GM18870 (cell line): ENCODE results near the gene APOA1.

ENCODE experiments used
- ATAC-seq: cut with Tn5 transposase; IDR thresholded peaks from one replicate; pipeline ENCODE4 v1.9.1; 2021; ENCODE audit warnings: moderate library complexity; ENCODE audit not compliant: unreplicated experiment

The APOA1 gene

DNA sequence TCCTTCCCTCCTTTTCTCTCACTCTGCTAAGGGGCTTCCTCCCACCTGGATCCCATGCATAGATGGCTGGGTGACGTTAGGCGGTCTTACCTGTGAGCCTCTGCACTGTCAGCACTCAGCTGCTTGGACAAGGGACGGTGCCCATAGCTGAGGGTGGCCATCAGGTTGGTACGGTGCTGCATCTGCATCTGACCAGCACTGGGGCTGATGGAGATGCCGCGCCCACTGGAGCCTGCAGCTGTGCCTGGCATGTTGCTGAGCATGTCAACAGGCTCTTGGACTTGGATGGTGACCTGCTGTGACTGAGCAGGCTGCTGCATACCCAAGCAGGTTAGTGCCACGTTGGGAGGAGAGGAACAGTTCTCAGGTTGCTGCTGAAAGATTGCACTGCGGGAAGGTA lies 21.8 kb upstream of the APOA1 start:
- no peak for ATAC-seq

DNA sequence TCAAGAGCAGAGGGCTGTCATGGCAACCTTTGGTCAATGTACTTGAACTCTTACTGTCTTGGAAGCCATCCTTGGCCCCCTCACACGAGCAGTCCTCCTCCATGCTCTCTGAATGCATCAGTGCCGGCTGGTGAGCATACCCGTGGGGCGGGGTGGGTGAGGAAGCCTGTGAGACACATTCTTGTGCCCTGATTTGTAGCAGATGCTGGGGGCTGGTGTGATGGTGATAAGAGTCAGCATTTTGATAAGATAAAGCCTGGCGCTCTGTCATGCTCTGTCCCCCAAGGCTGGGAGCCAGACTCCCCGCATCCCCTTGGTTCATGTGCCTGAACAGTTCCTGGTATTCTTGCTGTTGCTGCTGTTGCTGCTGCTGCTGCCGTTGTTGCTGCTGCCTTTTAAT lies 20.5 kb upstream of the APOA1 start:
- ATAC-seq, result no peak

DNA sequence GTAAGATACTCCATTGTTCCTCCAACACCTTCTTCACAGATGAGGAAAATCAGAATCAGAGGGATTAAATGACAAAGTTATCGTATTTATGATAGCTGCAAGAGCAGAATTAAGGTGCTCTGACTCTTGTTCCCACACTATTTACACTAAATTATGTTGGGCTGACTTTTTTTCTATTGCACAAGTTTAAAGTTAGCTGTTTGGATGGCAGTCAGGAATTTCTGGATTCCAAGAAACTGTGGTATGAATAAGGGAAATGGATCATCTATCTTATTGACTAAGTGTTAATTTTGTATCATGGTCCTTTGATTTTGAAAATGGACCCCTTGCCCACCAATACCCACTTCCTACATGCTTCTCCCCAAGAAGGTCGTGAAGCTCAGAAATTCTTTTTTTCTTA lies 19.9 kb upstream of the APOA1 start:
- no peak for ATAC-seq

DNA sequence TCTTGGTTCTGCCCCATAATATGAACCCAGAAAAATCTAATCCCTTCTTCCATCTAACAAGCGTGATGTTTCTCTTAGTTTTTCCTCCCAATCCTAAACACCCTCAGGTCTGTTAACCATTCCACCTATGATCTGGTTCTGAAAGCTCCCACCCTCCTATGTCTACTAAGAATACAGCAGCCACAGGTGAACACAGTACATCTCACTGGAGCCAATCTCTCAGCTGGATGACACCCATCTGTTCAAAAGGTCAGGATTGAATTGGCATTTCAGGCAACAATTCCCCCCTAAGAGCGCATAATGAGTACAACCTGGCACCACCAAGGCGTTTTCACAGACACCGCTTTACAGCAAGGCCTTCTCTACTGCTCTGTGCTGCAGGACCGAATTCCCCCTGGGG lies 19.0 kb upstream of the APOA1 start:
- ATAC-seq, result no peak

DNA sequence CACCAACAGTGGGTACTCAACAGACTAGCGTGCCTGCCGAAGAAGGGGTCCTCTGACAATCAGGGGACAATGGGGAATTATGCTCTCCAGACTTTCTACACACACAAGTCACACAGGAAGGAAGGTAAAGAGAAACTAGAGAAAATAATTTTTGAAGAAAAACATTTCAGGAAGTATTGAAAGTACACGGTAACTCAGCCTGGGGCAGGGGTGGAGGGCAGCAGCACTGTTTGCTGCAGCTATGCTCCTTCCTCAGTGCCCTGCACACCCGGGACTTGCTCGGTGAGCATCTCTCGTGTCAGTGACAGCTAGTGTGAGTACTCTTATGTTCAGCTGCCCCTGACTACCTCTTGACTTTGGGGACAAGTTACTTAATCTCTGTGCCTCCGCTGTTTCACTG lies 18.0 kb upstream of the APOA1 start:
- ATAC-seq, result no peak

DNA sequence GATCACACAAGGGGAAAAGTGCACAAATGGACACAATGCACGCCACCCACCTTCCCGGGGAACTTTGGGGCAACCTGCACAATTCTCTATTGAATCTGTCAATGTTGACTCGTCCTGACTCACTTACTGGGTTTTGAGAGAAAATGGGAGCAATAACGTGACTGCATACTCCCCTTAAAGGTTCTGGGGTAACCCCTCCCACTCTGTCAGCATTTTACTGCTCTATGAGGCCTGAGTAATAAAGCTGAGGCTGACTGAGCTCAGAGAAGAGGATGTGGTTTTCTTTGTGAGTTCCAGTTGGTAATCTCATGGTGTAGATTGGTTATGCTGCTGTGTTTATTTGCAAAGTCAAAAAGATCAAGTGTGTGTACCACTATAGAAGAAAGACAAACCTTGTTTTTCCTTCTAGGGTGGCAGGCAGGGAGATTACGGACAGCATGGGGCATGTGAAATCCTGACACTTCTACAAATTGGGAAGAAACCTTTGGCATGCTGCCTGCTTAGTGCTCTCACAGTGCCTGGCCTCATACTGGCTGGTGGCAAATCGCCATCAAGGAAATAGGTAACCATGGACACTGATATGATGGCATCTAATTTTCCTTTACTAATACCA lies 16.1 kb upstream of the APOA1 start:
- peak; percentile 92 for ATAC-seq

DNA sequence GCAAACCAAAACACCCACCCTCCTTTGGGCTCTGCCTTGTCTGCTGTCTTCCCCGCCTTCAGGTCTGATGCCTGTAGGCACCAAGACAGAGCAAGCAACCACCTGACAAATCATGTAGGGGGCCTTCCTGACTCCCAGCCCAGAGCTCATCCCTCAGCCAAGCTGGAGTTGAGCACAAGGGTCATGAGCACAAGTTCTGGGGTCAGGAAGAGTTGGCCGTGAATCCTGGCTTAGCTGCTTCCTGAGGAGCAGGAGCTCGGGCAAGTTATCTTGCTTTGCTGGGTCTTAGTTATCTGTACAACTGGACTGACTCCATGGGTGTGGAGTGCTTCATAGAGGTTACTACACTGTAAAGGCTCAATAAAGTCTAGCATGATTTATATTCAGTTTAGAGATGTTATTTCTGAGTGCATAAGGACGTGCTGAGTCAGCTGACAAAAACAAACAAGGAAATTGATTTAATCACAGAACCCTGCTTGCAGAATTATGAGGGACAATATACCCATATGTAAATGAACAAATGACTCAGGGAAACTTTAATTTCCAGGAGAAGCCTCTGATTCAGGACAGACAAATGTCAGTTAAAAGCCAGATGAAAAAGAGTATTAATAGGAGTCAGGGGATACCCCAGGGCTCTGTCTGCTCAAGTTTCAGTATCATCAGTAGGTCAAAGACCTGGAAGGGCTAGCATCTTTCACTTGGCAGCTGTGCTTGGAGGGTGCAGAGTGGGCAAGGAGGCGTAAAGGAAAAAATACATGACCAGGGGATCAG lies 15.0 kb upstream of the APOA1 start:
- no peak for ATAC-seq

DNA sequence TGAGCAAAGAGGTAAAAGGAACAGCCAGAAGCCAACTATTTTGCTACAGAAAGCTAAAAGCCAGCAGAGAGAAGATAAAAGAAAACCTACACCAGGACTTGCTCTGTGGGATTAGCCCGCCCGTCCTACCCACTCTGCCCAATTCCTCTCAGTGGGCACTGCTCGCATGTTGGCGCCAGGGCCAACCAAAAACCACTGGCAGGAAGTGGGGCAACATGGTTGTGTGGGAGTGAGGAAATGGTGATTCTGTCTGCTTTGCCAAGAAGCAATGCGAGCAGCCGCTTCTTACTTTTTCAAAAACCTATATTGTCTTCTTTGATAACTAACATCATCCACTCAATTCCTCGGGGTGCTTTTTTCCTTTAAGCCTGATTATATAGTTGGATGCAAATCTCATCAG lies 14.2 kb upstream of the APOA1 start:
- no peak for ATAC-seq

DNA sequence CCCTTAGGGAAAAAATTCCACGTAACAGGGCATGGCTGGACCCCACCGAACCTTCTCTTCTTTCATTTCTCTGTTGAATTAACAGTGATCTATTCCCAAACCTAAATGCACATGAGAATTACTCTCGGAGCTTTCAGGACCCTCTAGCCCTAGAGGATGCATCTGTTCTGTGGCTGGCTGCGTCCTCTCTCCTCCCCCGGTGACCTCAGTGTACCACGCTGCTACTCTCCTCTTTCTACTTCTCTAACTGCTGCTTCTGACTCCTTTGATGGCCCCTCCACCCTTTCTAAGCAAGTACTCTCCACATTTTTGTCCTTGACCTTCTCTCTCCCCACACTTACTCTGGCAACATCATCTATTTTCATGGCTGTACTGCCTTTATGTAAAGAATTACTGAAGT lies 12.1 kb upstream of the APOA1 start:
- no peak for ATAC-seq

DNA sequence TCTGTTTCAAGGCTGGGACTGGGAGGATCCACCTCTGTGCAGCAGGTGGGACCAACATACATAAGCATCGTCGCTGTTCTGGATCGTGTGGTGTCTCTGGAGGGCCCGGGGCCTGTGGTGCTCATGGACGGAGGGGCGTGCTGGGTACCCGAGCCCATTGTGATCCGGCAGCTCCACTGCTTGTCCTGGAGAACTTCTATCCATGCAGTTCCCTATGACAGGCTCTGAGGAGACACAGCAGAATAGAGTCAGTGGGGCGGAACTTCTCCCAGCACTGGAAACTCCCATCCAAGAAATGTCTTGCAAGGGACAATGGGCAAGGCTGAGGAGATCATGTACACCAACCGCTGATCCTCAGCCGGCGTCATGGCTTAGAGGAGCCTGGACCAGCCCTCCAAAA lies 11.6 kb upstream of the APOA1 start:
- ATAC-seq, result no peak

DNA sequence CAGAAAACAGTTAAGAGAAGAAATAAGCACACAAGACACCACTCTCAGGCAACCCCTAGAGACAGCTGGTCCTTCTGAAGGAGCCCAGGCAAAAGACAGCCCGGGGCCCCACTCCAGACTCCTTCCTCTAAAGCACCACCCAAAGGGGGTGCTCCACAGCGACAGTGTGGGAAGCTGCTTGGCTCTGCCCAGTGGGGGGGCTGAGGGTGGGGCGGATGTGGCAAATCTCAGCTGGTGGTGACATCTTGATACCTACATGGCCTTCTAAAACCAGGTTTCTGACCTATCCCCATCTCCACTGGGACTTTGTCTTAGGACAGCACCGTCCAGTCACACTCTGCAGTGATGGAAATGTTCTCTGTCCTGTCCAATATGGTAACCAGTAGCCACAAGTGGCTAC lies 10.2 kb upstream of the APOA1 start:
- ATAC-seq, result no peak

DNA sequence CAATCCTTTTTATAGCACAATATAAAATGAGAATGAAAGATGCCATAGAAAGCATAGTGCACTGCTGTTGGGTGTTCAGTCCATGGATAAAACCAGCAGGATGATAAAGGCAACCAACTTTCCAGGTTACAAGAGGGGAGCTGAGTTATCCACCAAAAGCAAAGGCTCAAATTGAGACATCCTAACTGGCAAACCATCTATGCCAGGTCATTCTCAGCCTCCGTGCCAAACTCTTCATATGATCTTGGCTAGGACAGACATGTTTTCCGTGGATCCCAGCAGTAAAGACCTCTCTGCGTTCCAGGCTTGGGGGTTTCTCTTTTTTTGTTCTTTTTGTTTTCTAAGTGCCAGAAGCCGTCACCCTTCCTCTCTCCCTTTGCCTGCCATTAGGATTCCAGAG lies 7.3 kb upstream of the APOA1 start:
- ATAC-seq, result no peak

DNA sequence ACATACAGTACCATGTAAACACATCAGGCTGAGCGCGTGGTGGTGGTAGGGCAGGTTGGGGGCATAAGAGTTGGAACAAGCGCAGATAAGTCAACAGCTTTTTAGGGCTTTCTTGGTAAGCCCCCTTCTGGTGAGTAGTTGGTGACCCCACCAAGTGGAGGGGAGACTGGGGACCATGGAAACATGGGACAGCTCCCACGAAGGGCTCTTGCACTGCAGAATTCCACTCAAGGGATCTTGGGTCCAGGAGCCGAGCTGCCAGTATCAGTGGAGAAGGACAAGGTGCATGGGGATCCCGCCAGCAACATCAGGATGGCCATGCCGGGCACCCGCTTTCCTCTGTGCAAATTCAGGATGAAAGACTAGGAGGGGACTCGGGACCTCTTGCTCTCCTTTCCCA lies 6.2 kb upstream of the APOA1 start:
- no peak for ATAC-seq

DNA sequence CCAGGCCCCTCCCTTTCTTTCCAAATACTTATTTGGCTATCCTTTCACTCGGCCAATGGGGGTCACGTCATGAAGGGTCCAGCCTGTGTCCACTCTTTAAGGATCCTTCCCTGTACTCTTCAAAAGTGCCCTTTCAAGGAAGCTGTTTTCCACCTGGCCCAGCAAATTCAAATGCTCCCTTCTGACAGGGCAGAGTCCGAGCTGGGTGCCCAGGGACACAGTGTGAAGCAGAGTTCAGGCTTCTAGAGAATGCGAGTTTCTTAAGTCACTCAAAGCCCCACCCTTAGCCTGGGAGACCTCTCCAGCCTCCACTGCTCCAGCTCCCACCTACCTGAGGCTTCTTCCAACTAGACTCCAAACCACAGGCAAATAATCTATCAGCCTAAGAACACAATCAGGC lies 5.5 kb upstream of the APOA1 start:
- ATAC-seq, result no peak

DNA sequence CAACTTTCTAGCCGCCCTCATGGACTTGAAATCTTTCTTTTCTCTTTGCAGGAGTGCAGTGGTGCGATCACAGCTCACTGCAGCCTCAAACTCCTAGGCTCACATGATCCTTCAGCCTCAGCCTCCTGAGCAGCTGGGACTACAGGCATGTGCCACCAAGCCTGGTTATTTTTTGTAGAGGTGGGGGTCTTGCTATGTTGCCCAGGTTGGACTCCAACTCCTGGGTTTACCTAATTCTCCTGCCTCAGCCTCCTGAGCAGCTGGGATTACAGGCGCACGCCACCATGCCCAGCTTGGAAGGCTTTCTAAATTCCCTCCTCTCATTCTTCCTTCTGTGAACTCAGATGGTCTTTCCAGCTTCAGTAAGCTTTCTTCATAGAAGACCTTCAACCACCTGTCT lies 4.7 kb upstream of the APOA1 start:
- ATAC-seq, result no peak

DNA sequence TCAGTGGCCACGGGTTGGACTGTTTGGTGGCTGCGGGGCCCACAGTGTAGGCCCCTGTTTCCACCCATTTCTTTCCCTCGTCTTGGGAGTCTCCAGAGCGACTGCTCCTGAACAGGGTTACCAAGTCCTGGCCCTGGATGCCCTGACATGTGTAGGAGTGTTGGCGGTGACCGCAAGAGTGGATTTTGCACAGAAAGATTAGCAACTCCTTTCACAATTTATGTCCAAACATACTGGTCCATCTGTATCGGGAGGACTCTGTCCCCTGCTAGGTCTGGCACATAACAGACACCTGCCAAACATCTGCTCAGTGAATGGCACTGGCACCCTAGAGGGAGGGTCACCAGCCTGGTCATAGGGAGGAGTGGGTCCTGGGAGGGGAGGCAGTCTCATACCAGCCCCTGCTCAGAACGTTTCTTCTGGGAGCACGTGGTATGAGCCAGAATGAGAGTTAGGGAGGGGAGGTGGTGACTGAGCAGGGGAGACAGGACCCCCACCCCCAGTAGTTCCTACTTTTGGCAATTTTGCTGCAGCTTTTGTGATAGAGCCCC lies 3.4 kb upstream of the APOA1 start:
- no peak for ATAC-seq

DNA sequence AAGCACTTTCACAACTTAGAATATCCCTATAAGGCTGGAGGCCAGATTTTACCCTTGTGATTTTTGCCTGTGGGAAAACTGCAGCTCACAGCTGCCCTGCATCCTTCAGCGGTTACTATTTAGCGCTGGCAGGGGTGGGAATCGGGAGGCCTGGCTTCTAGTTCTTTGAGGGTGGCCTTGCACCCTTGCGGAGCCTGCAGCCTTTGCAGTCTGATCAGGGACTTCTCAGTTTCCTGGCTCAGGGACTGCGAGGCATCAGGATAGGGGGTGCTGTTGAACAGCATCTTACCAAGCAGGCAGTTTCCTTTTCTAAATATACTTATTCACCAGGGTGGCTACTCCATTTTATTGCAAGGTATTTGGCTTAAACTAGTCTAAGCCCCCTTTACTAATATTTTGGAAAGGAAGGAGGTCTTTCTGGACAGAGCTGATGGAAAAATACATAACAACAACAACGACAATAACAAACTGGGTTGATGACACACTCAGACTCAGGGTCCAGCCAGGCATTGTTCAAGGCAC lies 2.9 kb upstream of the APOA1 start:
- no peak for ATAC-seq

DNA sequence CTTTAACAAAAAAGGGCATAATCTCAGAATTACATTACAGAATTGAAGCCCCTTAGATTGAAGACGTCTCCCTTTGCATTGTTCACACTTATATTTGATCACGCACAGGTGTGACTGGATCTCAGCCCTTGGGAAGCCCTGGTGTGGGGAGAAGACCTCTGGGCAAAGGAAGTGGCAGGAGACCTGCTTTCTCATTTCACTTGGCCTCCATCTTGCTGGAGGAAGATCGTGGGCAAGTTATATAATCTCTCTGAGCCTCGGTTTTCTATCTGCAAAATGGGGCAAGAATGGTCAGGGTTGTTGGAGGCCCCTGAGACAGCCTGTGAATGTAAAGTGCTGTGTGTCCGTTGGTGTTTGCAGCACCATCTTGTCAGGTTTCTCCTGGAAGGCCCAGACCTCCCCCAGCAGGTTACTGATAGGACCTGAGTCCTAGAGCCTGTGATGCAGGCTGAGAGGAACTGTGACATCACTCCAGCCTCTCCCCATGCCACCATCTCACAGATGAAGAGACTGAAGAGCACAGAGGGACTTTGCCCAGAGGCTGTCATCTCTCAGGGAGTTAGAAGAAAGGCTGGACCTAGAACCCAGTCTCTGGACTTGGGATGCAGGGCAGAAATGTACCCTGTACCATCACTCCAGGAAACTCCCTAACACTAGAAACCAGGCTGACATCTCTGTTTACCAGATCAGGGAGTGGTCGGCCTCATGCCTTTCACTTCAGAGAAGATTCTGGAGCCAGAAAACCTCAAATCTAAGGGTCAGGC lies 1.1 kb upstream of the APOA1 start:
- ATAC-seq, result no peak

DNA sequence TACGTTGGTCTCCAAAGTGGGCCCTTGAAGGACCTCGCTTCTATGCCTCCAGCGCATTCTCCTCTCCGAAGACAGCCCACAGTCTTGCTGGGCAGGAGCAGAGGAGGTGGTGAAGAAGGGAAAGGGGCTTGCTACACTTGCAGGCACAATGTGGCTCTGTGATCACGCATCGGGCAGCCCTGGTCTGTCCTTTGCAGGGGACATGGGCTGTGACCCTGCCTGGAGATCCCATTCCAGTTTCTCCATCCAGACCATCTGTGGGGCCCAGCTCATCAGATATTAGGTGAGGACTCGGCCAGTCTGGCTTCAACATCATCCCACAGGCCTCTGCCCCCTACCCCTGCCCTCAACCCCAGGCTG lies 810 bp downstream of the APOA1 start:
- no peak for ATAC-seq

DNA sequence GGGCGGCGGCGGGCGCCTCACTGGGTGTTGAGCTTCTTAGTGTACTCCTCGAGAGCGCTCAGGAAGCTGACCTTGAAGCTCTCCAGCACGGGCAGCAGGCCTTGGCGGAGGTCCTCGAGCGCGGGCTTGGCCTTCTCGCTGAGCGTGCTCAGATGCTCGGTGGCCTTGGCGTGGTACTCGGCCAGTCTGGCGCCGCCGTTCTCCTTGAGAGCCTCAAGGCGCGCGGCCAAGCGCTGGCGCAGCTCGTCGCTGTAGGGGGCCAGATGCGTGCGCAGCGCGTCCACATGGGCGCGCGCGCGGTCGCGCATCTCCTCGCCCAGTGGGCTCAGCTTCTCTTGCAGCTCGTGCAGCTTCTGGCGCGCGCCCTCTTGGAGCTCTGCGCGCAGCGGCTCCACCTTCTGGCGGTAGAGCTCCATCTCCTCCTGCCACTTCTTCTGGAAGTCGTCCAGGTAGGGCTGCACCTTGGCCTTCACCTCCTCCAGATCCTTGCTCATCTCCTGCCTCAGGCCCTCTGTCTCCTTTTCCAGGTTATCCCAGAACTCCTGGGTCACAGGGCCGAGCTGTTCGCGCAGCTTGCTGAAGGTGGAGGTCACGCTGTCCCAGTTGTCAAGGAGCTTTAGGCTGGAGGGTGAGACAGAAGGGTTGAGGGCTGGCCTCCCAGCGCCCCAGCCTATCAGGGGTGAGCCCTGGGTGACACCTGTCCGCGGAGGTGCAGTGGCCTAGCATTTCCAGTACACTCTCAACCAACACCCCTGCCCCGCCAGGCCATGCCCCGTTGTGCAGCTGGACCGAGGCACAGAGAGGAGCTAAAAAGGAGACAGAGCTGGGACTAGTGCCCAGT lies 1.4 kb downstream of the APOA1 start:
- no peak for ATAC-seq
